Measurements from ENCODE around the gene ADRA2A.

DNA sequence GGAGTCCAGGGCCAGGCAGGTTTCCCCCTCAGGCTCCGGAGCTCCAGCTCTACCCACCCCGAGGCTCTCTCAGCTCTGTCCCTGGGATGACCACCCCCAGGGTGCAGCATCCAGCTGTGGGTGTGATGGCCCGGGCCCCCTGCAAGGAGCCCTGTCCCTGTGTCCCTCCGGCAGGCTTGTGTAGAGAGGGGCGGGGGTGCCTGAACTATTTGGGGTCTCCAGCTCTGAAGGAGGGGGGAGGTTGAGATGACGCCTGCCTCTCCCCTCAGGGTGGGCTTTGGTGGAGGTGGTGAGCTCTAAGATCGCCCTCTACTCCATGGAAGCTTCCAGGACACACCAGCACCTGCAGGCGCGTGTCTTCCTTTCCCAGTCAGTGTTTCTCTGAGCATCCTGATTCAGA lies 39.4 kb downstream of the ADRA2A start:
- TF ChIP-seq PPARA (CRISPR knock-in tag; IDR thresholded peaks at IDR 0.05; ENCODE audit: borderline replicate concordance) = no peak
- no peak for TF ChIP-seq OSR1 (CRISPR knock-in tag; IDR thresholded peaks at IDR 0.05)
- TF ChIP-seq, protein P1, sequence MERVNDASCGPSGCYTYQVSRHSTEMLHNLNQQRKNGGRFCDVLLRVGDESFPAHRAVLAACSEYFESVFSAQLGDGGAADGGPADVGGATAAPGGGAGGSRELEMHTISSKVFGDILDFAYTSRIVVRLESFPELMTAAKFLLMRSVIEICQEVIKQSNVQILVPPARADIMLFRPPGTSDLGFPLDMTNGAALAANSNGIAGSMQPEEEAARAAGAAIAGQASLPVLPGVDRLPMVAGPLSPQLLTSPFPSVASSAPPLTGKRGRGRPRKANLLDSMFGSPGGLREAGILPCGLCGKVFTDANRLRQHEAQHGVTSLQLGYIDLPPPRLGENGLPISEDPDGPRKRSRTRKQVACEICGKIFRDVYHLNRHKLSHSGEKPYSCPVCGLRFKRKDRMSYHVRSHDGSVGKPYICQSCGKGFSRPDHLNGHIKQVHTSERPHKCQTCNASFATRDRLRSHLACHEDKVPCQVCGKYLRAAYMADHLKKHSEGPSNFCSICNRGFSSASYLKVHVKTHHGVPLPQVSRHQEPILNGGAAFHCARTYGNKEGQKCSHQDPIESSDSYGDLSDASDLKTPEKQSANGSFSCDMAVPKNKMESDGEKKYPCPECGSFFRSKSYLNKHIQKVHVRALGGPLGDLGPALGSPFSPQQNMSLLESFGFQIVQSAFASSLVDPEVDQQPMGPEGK (CRISPR knock-in tag; IDR thresholded peaks at IDR 0.05; ENCODE audit: borderline replicate concordance) = no peak
- no peak for TF ChIP-seq TOX (CRISPR knock-in tag; IDR thresholded peaks at IDR 0.05; ENCODE audit: borderline replicate concordance)
- TF ChIP-seq, protein P2, sequence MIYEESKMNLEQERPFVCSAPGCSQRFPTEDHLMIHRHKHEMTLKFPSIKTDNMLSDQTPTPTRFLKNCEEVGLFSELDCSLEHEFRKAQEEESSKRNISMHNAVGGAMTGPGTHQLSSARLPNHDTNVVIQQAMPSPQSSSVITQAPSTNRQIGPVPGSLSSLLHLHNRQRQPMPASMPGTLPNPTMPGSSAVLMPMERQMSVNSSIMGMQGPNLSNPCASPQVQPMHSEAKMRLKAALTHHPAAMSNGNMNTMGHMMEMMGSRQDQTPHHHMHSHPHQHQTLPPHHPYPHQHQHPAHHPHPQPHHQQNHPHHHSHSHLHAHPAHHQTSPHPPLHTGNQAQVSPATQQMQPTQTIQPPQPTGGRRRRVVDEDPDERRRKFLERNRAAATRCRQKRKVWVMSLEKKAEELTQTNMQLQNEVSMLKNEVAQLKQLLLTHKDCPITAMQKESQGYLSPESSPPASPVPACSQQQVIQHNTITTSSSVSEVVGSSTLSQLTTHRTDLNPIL (CRISPR knock-in tag; IDR thresholded peaks at IDR 0.05; ENCODE audit: low read depth) = no peak
- no peak for TF ChIP-seq ZNF70 (CRISPR knock-in tag; IDR thresholded peaks at IDR 0.05)
- TF ChIP-seq ZFP30 (CRISPR knock-in tag; IDR thresholded peaks at IDR 0.05) = no peak
- TF ChIP-seq ZC3H10 (CRISPR knock-in tag; IDR thresholded peaks at IDR 0.05) = no peak
- TF ChIP-seq GLIS3 (CRISPR knock-in tag; IDR thresholded peaks at IDR 0.05) = no peak
- no peak for TF ChIP-seq ZFP3 (CRISPR knock-in tag; IDR thresholded peaks at IDR 0.05)
- TF ChIP-seq, protein P3, sequence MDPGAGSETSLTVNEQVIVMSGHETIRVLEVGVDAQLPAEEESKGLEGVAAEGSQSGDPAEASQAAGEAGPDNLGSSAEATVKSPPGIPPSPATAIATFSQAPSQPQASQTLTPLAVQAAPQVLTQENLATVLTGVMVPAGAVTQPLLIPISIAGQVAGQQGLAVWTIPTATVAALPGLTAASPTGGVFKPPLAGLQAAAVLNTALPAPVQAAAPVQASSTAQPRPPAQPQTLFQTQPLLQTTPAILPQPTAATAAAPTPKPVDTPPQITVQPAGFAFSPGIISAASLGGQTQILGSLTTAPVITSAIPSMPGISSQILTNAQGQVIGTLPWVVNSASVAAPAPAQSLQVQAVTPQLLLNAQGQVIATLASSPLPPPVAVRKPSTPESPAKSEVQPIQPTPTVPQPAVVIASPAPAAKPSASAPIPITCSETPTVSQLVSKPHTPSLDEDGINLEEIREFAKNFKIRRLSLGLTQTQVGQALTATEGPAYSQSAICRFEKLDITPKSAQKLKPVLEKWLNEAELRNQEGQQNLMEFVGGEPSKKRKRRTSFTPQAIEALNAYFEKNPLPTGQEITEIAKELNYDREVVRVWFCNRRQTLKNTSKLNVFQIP (CRISPR knock-in tag; IDR thresholded peaks at IDR 0.05; ENCODE audit: borderline replicate concordance, low read depth) = no peak
- TF ChIP-seq RARB (CRISPR knock-in tag; IDR thresholded peaks at IDR 0.05) = no peak
